ENCODE results near the gene CTBP1. TPM values are rescaled to one million over a fixed set of nuclear protein-coding genes. Genes with fewer than 3 reads are reported as not detected.

The CTBP1 gene
- total RNA-seq, 4 donors from 2014 or later: 145 to 255 (median 181) TPM

DNA sequence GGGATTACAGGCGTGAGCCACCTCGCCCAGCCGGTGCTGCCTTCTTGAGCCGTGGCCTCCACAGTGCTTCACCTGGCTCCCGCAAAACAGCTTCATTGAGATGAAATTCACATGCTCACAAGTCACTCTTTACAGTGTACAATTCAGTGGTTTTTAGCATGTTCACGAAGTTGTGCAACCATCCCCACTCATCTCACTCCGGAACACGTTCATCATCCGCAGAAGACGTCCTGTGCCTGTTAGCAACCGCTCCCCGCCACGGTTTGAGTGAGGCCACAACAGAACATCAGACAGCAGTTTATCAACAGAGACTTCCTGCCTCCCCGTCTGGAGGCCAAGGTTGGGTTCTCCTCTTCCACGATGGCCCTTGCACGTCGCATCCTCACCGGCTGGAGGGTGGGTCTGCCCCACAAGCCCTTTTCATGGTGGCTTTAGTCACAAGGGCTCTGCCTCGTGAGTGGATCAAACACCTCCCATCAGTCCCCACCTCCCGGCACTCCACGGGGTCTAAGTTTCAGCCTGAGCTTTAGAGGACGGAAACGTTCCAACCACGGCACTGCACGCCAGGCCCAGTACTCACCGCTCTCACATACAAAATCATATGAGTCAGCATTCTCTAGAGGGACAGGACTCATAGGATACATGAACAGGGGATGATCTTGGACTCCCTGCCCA, 46.9 kb downstream of the CTBP1 start:
- Histone ChIP-seq H3K27ac (peak overlapping the region; percentile 75), H3K27me3 (no peaks in the 10 kb centered on the region), H3K4me1 (peaks cover 32% of the 10 kb centered on the region), H3K4me3 (peak overlapping the region; percentile 27), H3K36me3 (no peaks in the 10 kb centered on the region), H3K9me3 (no peaks in the 10 kb centered on the region)
- peak; percentile 81 to 86 for DNase-seq (ENCODE audit: low spot score in 2 of 2)
- TF ChIP-seq POLR2AphosphoS5 (IDR thresholded peaks at IDR 0.05): peak in 2 of 3 donors; percentile 10 to 53
- TF ChIP-seq, protein P1, sequence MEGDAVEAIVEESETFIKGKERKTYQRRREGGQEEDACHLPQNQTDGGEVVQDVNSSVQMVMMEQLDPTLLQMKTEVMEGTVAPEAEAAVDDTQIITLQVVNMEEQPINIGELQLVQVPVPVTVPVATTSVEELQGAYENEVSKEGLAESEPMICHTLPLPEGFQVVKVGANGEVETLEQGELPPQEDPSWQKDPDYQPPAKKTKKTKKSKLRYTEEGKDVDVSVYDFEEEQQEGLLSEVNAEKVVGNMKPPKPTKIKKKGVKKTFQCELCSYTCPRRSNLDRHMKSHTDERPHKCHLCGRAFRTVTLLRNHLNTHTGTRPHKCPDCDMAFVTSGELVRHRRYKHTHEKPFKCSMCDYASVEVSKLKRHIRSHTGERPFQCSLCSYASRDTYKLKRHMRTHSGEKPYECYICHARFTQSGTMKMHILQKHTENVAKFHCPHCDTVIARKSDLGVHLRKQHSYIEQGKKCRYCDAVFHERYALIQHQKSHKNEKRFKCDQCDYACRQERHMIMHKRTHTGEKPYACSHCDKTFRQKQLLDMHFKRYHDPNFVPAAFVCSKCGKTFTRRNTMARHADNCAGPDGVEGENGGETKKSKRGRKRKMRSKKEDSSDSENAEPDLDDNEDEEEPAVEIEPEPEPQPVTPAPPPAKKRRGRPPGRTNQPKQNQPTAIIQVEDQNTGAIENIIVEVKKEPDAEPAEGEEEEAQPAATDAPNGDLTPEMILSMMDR (IDR thresholded peaks at IDR 0.05): no peak
- no peak for TF ChIP-seq POLR2A (IDR thresholded peaks at IDR 0.05)
- TF ChIP-seq EP300 (IDR thresholded peaks at IDR 0.05): no peak
- 67% methylated on average over 19 of the region's 26 CpGs for WGBS

DNA sequence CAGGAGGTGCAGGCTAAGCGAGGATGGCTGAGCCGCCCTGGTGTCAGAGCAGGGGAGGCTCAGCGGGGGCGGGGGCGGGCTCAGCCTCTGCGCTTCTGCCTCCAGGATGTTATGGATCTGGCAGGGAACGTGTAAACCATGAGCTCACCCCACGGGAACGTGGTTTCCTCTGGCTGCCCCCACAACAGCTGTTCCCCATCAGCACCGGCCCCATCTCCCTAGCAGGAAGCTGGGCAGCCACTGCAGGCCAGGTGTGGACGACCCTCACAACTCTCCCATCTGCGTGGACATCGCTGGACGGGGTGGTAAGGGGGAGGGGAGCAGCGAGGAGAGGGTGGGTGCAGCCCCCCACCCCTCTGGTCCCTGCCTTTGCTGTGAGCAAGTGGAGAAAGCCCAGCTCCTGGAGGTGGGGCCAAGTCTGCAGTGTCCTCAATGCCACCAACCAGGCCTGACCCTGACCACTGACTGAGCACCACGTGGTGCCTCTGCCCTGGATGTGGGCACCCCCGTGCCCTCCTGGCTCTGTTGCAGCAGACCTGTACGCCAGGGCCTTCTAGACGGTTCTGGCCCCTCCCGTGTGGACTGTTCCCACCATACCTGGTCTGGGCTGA, 48.4 kb downstream of the CTBP1 start:
- 25% methylated on average over 12 of the region's 20 CpGs for WGBS
- H3K9me3 ChIP-seq: no peaks in the 10 kb centered on the region
- H3K27me3 ChIP-seq: no peaks in the 10 kb centered on the region
- H3K4me3 ChIP-seq: peak overlapping the region; percentile 27
- no peaks in the 10 kb centered on the region for H3K36me3 ChIP-seq
- no peak for TF ChIP-seq EP300 (IDR thresholded peaks at IDR 0.05)
- TF ChIP-seq, protein P1 (IDR thresholded peaks at IDR 0.05): no peak
- TF ChIP-seq POLR2A (IDR thresholded peaks at IDR 0.05): no peak
- TF ChIP-seq POLR2AphosphoS5 (IDR thresholded peaks at IDR 0.05): no peak
- peak overlapping the region; percentile 75 for H3K27ac ChIP-seq
- DNase-seq (ENCODE audit: low spot score in 2 of 2): peak; percentile 78 to 82
- H3K4me1 ChIP-seq: peaks cover 26% of the 10 kb centered on the region

DNA sequence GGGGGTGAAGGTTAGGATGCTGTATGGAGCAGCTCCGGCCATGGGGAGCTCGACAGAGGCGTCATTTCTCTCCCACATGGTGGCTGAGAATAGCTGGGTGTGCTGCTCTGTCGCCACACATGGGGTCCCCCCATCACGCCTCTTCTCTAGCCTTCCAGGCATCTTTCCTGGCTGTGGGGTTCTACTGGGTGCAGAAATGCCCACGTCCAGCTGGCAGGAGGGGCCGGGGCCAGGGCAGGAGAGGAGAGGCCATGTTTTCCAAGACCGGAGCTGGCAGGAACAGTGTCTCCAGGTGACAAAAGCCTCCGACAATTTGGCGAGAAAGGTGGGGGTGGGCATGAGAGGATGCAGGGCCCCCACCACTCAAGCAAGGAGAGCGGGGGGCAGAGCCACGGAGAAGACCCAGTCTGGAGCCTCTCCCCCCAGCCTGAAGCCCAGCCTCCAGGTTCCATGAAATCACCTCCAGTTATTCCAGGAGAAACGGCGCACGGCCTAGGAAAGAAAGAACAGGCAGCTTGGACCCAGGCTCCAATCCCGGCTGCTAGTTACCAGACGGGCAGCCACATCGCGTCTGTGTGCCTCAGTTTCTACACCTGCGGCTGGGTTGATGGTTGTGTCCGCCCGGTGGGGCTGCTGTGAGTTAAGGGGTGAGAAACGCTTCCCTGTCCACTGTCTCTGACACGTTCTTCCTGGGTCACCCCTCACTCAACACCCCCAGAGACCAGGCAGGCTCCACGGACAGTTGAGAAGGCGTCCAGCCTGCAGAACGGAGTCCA, 49.2 kb downstream of the CTBP1 start:
- Histone ChIP-seq H3K27me3 (no peaks in the 10 kb centered on the region), H3K4me3 (no peak overlapping the region), H3K27ac (no peak overlapping the region), H3K9me3 (no peaks in the 10 kb centered on the region), H3K36me3 (no peaks in the 10 kb centered on the region), H3K4me1 (peaks cover 25% of the 10 kb centered on the region)
- no peak for DNase-seq (ENCODE audit: low spot score in 2 of 2)
- 78% methylated on average over 26 of the region's 27 CpGs for WGBS
- no peak for TF ChIP-seq POLR2AphosphoS5 (IDR thresholded peaks at IDR 0.05)
- no peak for TF ChIP-seq EP300 (IDR thresholded peaks at IDR 0.05)
- TF ChIP-seq, protein P1 (IDR thresholded peaks at IDR 0.05): no peak
- no peak for TF ChIP-seq POLR2A (IDR thresholded peaks at IDR 0.05)

DNA sequence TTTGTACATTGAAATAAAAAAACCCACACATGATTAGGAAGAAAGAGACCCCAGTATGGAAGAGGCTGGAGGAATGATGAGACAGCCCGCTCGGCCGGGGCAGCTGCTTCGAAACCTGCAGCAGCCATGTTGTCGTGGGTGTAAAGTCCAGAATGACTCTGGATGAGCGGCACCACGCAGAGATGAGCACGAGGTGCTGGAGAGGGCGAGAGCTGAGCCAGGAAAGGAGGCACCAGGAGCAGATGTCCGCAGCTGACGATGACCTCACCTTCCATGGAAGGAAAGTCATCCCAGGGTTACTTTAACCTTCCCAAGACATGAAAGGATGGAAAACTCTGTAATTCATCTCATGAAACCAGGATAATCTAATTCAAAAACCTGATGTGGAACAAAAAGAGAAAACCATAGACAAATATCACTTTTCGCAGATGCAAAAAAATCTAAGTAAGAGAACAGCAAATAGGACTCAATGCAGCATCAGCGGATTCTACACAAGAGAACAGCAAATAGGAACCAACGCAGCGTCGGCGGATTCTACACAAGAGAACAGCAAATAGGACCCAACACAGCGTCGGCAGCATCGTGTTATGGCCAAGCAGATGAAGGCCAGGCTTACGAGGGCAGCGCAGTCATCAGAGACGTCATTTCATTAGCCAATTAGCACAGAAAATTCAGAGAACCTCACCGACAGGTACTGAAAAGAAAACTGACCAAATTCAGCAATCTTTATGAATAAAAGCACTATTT, 50.7 kb downstream of the CTBP1 start:
- no peak for DNase-seq (ENCODE audit: low spot score in 2 of 2)
- WGBS: 90% methylated on average over 24 of the region's 24 CpGs
- Histone ChIP-seq H3K4me1 (peaks cover 38% of the 10 kb centered on the region), H3K27ac (no peak overlapping the region), H3K36me3 (no peaks in the 10 kb centered on the region), H3K27me3 (no peaks in the 10 kb centered on the region), H3K4me3 (no peak overlapping the region), H3K9me3 (no peaks in the 10 kb centered on the region)
- TF ChIP-seq POLR2AphosphoS5 (IDR thresholded peaks at IDR 0.05): no peak
- TF ChIP-seq, protein P1 (IDR thresholded peaks at IDR 0.05): no peak
- no peak for TF ChIP-seq EP300 (IDR thresholded peaks at IDR 0.05)
- no peak for TF ChIP-seq POLR2A (IDR thresholded peaks at IDR 0.05)
